Measurements from ENCODE around the gene OTUD3. TPM values are rescaled to one million over a fixed set of nuclear protein-coding genes. Genes with fewer than 3 reads are reported as not detected.

The OTUD3 gene
- total RNA-seq, 2 donors from 2014 or later = 3.9 to 7.1 TPM

DNA sequence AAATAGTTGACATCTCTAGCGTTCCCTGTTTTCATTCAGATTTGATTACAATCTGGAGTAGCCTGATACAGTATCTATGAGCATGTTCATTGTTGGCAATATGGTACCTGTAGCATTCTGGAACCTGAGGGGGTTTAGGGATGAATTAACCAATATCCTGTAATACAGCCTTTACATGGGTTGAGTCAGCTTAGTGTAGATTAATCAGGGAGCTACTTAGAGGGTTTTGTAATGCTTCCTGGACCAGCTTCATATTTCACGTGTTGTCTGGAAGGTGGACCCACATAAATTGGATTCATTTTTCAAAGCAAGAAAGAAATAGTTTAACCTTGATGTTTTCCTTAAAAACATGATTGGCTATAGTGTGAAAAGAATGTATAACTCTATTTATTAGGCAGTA lies 3.6 kb downstream of the OTUD3 start:
- no peak overlapping the region for H3K4me3 ChIP-seq
- no peaks in the 10 kb centered on the region for H3K9me3 ChIP-seq
- H3K4me1 ChIP-seq (ENCODE audit: control insufficient read depth in 1 of 2, low read depth in 2 of 2) = peaks cover 11 to 22% of the 10 kb centered on the region in 2 donors
- no peaks in the 10 kb centered on the region for H3K27me3 ChIP-seq (replicated peaks; ENCODE audit: insufficient read depth)
- no peaks in the 10 kb centered on the region for H3K36me3 ChIP-seq
- no peak for ATAC-seq (ENCODE audit: insufficient number of reproducible peaks, low FRiP score, low read depth)
- no peak overlapping the region for H3K27ac ChIP-seq
- TF ChIP-seq, protein P1, sequence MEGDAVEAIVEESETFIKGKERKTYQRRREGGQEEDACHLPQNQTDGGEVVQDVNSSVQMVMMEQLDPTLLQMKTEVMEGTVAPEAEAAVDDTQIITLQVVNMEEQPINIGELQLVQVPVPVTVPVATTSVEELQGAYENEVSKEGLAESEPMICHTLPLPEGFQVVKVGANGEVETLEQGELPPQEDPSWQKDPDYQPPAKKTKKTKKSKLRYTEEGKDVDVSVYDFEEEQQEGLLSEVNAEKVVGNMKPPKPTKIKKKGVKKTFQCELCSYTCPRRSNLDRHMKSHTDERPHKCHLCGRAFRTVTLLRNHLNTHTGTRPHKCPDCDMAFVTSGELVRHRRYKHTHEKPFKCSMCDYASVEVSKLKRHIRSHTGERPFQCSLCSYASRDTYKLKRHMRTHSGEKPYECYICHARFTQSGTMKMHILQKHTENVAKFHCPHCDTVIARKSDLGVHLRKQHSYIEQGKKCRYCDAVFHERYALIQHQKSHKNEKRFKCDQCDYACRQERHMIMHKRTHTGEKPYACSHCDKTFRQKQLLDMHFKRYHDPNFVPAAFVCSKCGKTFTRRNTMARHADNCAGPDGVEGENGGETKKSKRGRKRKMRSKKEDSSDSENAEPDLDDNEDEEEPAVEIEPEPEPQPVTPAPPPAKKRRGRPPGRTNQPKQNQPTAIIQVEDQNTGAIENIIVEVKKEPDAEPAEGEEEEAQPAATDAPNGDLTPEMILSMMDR (IDR thresholded peaks at IDR 0.05) = no peak
- no peak for DNase-seq (ENCODE audit: low spot score)

DNA sequence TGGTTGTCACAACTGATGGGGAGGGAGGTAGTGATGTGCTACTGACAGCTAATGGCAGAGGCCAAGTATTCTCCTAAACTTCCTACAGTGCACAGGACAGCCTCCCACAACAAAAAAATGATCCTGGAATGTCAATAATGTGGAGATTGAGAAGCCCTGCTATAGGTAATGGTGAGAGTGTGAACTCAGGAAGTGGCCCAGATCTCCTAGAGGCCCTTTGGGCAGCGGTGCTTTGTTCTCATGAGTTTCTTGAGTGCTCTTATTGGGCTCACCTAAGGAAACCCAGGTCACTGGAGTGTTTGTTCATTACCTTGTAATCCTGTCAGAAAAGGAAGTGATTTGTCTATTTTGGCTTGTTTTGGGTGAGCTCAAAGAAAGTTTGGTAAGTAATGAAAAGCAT lies 5.9 kb downstream of the OTUD3 start:
- DNase-seq (ENCODE audit: low spot score) (no peak), ATAC-seq (ENCODE audit: insufficient number of reproducible peaks, low FRiP score, low read depth) (no peak)
- H3K27ac ChIP-seq = no peak overlapping the region
- no peak overlapping the region for H3K4me3 ChIP-seq
- no peaks in the 10 kb centered on the region for H3K9me3 ChIP-seq
- H3K4me1 ChIP-seq (ENCODE audit: control insufficient read depth in 1 of 2, low read depth in 2 of 2) = peaks cover 9 to 14% of the 10 kb centered on the region in 2 donors
- no peaks in the 10 kb centered on the region for H3K27me3 ChIP-seq (replicated peaks; ENCODE audit: insufficient read depth)
- no peaks in the 10 kb centered on the region for H3K36me3 ChIP-seq
- TF ChIP-seq, protein P1 (IDR thresholded peaks at IDR 0.05) = no peak

DNA sequence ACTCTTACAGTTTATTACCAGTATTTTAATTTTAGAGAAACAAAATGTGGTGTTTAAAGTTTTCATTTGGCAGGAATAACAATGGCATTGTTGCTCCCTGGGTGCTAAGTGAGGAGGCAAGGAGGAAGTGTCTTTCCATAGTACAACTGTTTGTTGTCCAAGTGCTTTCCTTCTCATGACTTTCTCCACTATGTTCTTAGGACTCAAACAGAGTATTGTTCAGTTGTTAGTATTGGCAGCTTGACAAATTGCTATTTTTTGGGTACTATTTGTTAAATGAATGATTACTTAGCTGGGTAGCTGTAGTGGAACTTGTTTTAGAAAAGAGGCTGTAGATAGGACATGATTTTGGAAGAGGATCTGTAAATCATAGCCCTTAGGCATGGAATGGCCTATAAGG lies 7.5 kb downstream of the OTUD3 start:
- H3K36me3 ChIP-seq = peaks cover 4% of the 10 kb centered on the region
- H3K27me3 ChIP-seq (replicated peaks; ENCODE audit: insufficient read depth) = no peaks in the 10 kb centered on the region
- H3K9me3 ChIP-seq = no peaks in the 10 kb centered on the region
- TF ChIP-seq, protein P1 (IDR thresholded peaks at IDR 0.05) = no peak
- DNase-seq (ENCODE audit: low spot score) (no peak), ATAC-seq (ENCODE audit: insufficient number of reproducible peaks, low FRiP score, low read depth) (no peak)
- H3K4me3 ChIP-seq = no peak overlapping the region
- H3K27ac ChIP-seq = no peak overlapping the region
- H3K4me1 ChIP-seq (ENCODE audit: control insufficient read depth in 1 of 2, low read depth in 2 of 2) = no peaks in the 10 kb centered on the region

DNA sequence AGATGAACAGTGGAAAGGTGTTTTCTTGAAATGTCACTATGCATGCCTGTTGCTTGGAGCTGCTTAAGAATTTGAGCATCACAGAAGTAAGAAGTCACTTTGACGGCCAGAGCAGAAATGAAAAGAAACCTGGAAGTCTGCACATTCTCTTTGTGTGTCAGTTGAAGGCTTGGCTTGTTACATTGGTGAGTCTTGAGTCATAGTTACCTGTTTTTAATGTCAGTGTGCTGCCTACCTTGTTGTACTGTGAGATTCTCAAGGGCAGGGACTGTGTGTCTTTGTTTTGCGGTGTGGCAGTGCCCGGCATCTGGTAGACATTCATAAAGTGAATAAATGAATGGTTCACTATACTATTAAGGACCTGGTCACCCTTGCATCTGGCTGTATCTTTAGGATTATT lies 9.9 kb downstream of the OTUD3 start:
- TF ChIP-seq, protein P1 (IDR thresholded peaks at IDR 0.05) = no peak
- H3K4me3 ChIP-seq = no peak overlapping the region
- no peaks in the 10 kb centered on the region for H3K4me1 ChIP-seq (ENCODE audit: control insufficient read depth in 1 of 2, low read depth in 2 of 2)
- H3K27me3 ChIP-seq (replicated peaks; ENCODE audit: insufficient read depth) = no peaks in the 10 kb centered on the region
- H3K27ac ChIP-seq = no peak overlapping the region
- ATAC-seq (ENCODE audit: insufficient number of reproducible peaks, low FRiP score, low read depth) (no peak), DNase-seq (ENCODE audit: low spot score) (no peak)
- peaks cover 12% of the 10 kb centered on the region for H3K36me3 ChIP-seq
- no peaks in the 10 kb centered on the region for H3K9me3 ChIP-seq

DNA sequence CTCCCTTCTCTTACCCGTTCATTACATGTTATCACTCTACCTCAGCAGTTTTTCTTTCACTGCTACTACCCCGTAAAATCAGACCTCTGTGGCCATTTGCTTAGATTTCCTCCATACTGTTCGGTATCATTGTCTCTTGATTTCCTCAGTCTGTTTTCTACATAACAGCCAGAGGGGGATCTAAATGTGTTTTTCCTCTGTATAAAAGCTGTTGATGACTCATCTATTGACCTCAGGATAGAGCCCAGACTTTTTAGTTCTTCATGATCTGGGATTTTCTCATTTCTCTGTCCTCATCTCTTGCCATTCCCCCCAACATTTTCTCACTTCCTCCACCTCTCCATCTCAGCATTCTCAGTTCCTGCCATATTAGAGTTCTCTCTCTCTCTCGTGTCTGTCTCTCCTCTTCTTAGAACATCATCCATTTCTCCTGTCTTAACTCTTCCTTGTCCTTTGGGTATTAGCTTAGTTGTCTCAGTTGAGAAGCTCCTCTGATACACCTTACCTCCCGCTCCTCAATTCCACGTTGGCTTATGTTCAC lies 10.5 kb downstream of the OTUD3 start:
- Histone ChIP-seq H3K27ac (no peak overlapping the region), H3K36me3 (peaks cover 12% of the 10 kb centered on the region), H3K27me3 (replicated peaks; ENCODE audit: insufficient read depth) (no peaks in the 10 kb centered on the region), H3K9me3 (no peaks in the 10 kb centered on the region), H3K4me3 (no peak overlapping the region), H3K4me1 (ENCODE audit: control insufficient read depth in 1 of 2, low read depth in 2 of 2) (no peaks in the 10 kb centered on the region)
- TF ChIP-seq, protein P1 (IDR thresholded peaks at IDR 0.05) = no peak
- ATAC-seq (ENCODE audit: insufficient number of reproducible peaks, low FRiP score, low read depth) (no peak), DNase-seq (ENCODE audit: low spot score) (no peak)
